DND-41 (cell line): ENCODE measurements around the gene TMEM19.
A peak's percentile ranks its signal among the peaks of the same experiment; 100 is the strongest.

ENCODE experiments used
- EZH2 ChIP-seq: IDR thresholded peaks from 3 replicates; pipeline ENCODE4 v1.6.1; 2012; ENCODE audit warnings: borderline replicate concordance, low read depth, mild to moderate bottlenecking, moderate library complexity, low read length, inconsistent platforms; ENCODE audit not compliant: severe bottlenecking
- TF ChIP-seq, protein P1 (sequence below): IDR thresholded peaks from 2 replicates; pipeline ENCODE4 v1.5.1; 2012; ENCODE audit warnings: borderline replicate concordance, low read length, moderate library complexity, mild to moderate bottlenecking; ENCODE audit not compliant: poor library complexity, severe bottlenecking; ENCODE audit errors: extremely low read depth

DNA sequence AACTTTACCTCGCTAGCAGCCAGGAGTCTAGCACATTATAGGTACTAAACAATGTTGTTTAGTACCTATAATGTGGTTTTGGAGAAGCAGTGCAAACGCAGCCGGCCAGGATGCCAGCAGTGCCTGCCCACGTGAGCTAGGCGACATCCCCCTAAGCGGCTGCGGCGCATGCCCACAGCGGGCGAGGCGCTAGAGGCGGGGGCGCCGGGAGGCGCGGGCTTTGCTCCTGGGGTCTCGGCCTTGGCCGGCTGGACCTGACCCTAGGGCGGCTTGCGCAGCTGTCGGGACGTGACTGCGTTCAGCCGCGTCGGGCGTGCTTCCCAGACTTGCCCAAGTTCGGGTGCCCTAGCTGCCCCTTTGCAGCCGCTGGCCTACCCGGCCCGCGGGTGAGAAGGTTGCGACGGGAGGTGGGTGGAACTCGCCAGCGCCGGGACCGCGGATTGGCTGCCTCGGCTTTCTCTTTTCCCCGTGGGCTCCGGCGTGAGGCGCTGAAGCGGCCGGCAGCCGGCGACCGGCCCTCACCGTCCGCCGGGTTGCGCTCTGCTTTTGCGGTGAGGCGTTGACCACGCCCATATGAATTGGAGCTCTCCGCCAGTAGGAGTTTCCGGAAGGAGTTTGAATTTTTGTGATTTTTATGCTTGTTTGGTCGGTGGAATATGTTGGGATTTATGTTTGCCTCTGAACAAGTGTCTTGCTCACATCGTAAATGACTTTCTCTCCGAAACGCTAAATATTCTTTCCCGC, at the start of gene TMEM19:
- TF ChIP-seq, protein P1, sequence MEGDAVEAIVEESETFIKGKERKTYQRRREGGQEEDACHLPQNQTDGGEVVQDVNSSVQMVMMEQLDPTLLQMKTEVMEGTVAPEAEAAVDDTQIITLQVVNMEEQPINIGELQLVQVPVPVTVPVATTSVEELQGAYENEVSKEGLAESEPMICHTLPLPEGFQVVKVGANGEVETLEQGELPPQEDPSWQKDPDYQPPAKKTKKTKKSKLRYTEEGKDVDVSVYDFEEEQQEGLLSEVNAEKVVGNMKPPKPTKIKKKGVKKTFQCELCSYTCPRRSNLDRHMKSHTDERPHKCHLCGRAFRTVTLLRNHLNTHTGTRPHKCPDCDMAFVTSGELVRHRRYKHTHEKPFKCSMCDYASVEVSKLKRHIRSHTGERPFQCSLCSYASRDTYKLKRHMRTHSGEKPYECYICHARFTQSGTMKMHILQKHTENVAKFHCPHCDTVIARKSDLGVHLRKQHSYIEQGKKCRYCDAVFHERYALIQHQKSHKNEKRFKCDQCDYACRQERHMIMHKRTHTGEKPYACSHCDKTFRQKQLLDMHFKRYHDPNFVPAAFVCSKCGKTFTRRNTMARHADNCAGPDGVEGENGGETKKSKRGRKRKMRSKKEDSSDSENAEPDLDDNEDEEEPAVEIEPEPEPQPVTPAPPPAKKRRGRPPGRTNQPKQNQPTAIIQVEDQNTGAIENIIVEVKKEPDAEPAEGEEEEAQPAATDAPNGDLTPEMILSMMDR, result peak; percentile 20
- no peak for TF ChIP-seq EZH2
